HUES64 (cell line): ENCODE measurements around the gene ZNF121.
"Not testable (repeated sequence)": the region's sequence is repeated elsewhere in the genome, so short reads cannot be mapped to it uniquely, and the experiment has no call there.

Experiments used
- H3K27ac ChIP-seq: 2 replicates; pipeline ENCODE4 v1.7.0; 2013; ENCODE audit warnings: low read depth, low read length, inconsistent platforms
- H3K27me3 ChIP-seq: 2 replicates; pipeline ENCODE4 v1.6.1; 2013; ENCODE audit warnings: mild to moderate bottlenecking, low read length; ENCODE audit not compliant: insufficient read depth
- H3K36me3 ChIP-seq: 2 replicates; pipeline ENCODE4 v1.6.1; 2013; ENCODE audit warnings: mild to moderate bottlenecking, low read length; ENCODE audit not compliant: insufficient read depth
- H3K4me1 ChIP-seq: 2 replicates; pipeline ENCODE4 v1.6.1; 2013; ENCODE audit warnings: mild to moderate bottlenecking, low read length, moderate library complexity; ENCODE audit not compliant: insufficient read depth
- H3K4me3 ChIP-seq: 2 replicates; pipeline ENCODE4 v1.5.1; 2013; ENCODE audit warnings: mild to moderate bottlenecking, low read length, moderate library complexity
- H3K9ac ChIP-seq: 2 replicates; pipeline ENCODE4 v1.6.1; 2013; ENCODE audit warnings: mild to moderate bottlenecking, low read depth, low read length
- H3K9me3 ChIP-seq: 2 replicates; pipeline ENCODE4 v1.6.1; 2013; ENCODE audit warnings: low read depth, low read length; ENCODE audit not compliant: insufficient read depth
- WGBS: fragments of 150-250, 120-280 bp; methylation state at CpG from one replicate; pipeline ENCODE4 v1.1.7; 2013; ENCODE audit warnings: missing lambda C conversion rate; 5-methylcytosine and 5-hydroxymethylcytosine counted together

The ZNF121 gene

DNA sequence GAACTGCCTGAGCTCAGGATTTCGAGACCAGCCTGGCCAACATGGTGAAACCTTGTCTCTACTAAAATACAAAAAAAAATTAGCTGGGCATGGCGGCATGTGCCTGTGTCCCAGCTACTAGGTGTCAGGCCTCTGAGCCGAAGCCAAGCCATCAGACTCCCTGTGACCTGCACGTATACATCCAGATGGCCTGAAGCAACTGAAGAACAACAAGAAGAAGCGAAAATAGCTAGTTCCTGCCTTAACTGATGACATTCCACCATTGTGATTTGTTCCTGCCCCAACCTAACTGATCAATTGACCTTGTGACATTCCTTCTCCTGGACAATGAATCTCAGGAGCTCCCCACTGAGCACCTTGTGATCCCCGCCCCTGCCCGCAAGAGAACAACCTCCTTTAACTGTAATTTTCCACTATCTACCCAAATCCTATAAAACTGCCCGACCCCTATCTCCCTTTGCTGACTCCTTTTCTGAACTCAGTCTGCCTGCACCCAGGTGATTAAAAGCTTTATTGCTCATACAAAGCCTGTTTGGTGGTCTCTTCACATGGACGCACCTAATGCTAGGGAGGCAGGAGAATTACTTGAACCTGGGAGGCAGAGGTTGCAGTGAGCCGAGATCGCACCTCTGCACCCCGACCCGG lies 2.1 kb downstream of the ZNF121 start:
- not testable (repeated sequence) for H3K27me3 ChIP-seq, H3K9me3 ChIP-seq
- H3K36me3 ChIP-seq = peaks cover 48% of the 10 kb centered on the region
- H3K4me1 ChIP-seq = peaks cover 24% of the 10 kb centered on the region
- peak overlapping the region; percentile 81 for H3K27ac ChIP-seq
- H3K4me3 ChIP-seq = peak overlapping the region; percentile 99
- 43% methylated on average over 12 of the region's 13 CpGs for WGBS
- peak overlapping the region; percentile 61 for H3K9ac ChIP-seq

DNA sequence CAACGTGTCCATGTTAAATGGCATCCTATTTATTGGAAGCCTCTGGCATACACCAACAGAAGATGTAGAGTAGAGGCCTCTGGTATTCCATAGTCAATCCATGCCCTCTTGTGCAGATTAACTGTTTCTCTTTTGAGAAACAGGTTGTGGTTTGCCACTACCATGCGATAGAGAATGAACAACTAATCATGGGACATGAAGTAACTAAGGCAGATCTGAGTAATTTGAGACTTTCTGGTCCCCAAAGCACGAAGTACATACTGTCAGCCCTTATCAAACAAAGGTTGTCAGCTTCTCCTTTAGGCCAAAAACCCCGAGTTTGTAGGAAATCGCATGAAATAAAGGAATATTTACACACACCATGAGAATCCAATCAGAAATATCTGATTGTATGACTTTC lies 3.6 kb downstream of the ZNF121 start:
- Histone ChIP-seq H3K4me3 (peak overlapping the region; percentile 99), H3K9ac (no peak overlapping the region), H3K27ac (no peak overlapping the region), H3K9me3 (peaks cover 19% of the 10 kb centered on the region), H3K27me3 (no peaks in the 10 kb centered on the region), H3K36me3 (peaks cover 58% of the 10 kb centered on the region), H3K4me1 (peaks cover 24% of the 10 kb centered on the region)
- WGBS = 88% methylated on average over 5 of the region's 5 CpGs

DNA sequence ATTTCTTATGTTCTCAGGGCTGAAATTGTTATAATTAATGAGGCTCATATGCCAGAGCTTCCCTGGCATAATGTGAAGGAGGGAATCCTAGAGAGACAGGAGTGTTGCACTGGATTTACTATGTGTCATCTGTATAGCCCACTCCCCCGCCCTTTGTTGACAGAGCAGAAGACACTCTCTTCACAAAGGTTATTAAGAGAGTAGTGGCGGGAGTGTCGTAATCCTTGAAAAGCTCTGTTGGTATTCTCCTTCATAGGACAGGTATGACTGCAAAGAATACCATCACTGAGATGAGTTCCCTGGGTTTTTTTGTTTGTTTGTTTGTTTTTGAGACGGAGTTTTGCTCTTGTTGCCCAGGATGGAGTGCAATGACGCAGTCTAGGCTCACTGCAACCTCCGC lies 14.0 kb downstream of the ZNF121 start:
- Histone ChIP-seq H3K9ac (no peak overlapping the region), H3K4me1 (no peaks in the 10 kb centered on the region), H3K4me3 (no peak overlapping the region), H3K27ac (no peak overlapping the region), H3K27me3 (no peaks in the 10 kb centered on the region), H3K9me3 (peaks cover 85% of the 10 kb centered on the region), H3K36me3 (peaks cover 92% of the 10 kb centered on the region)
- 97% methylated on average over 6 of the region's 6 CpGs for WGBS

DNA sequence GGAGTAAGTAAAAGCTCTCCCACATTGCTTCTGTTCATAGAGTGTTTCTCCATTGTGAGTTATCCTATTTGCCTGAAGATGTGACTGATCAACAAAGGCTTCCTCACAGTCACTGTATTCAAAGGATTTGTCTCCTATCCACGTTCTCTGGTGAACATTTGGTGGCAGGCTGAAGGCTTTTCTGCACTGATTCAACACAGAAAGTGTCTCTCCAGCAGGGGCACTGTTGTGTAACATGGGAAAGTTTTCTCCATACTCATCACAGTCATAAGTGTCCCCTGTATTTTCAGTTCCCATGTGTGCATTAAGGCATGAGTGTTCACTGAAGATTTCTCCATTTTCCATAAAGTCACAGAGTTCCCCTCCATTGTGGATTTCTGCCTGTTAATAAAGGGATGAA lies 17.6 kb downstream of the ZNF121 start:
- no peaks in the 10 kb centered on the region for H3K4me1 ChIP-seq
- peaks cover 98% of the 10 kb centered on the region for H3K36me3 ChIP-seq
- H3K9ac ChIP-seq = no peak overlapping the region
- H3K27ac ChIP-seq = no peak overlapping the region
- no peaks in the 10 kb centered on the region for H3K27me3 ChIP-seq
- H3K9me3 ChIP-seq = peaks cover 91% of the 10 kb centered on the region
- WGBS = 96% methylated on average over 1 of the region's 1 CpG
- no peak overlapping the region for H3K4me3 ChIP-seq

DNA sequence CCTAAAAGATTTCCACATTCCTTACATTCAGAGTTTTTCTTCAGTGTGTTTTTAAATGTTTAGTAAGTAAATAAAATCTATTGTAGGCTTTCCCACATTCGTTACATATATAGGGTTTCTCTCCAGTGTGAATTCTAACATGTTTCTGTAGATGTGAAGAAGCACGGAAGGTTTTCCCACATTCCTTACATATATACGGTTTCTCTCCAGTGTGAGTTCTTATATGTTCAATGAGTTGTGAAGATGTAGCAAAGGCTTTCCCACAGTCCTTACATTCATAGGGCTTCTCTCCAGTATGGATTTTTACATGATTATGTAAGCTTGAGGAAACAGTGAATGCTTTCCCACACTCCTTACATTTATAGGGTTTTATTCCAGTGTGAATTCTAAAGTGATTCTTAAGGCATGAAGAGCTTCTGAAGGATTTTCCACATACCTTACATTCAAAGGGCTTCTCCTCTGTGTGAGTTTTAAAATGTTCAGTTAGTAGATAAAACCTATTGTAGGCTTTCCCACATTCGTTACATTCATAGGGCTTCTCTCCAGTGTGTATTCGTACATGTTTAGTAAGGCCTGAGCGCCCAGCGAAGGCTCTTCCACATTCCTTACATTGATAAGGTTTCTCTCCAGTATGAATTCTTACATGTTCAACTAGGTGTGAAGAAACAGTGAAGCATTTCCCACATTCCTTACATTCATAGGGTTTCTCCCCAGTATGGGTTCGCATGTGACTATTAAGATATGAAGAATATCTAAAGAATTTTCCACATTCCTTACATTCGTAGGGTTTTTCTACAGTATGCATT lies 18.2 kb downstream of the ZNF121 start:
- Histone ChIP-seq H3K27me3 (no peaks in the 10 kb centered on the region), H3K4me1 (no peaks in the 10 kb centered on the region), H3K36me3 (peaks cover 98% of the 10 kb centered on the region), H3K27ac (no peak overlapping the region), H3K9ac (no peak overlapping the region), H3K9me3 (peaks cover 90% of the 10 kb centered on the region), H3K4me3 (no peak overlapping the region)
- WGBS = 98% methylated on average over 5 of the region's 9 CpGs

DNA sequence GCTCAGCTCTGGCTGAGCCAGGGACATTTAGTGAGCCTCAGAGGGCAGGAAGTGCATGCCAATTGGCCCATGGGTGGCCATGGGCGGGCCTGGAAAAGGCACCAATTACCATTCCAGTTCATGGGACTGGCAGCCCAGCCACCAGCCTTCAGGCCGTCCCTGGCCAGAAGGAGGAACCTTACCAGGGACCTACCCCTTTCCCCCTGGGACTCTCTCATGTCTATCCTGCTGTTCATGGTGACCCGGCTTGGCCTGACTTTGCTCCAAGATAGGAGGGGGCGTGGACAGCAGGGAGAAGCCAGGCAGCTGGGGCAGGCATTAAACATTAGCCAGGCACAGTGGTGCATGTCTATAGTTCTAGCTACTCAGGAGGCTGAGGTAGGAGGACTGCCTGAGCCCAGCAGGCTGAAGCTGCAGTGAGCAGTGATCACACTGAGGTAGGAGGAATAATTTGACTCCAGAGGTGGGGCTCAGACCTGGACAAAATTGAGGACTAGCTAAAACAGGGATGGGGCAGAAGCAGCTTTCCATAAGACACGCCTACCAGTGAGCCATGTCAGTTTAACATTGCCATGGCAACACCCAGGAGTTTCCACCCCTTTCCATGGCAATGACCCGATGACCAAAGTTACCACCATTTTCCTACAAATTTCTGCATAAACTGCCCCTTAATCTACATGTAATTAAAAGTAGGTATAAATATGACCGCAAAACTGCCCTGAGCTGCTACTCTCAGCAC lies 31.6 kb downstream of the ZNF121 start:
- Histone ChIP-seq H3K9me3 (peaks cover 15% of the 10 kb centered on the region; the same call in 1 of the 2 replicates), H3K27me3 (no peaks in the 10 kb centered on the region), H3K36me3 (no peaks in the 10 kb centered on the region), H3K4me1 (no peaks in the 10 kb centered on the region), H3K4me3 (no peak overlapping the region), H3K27ac (no peak overlapping the region), H3K9ac (no peak overlapping the region)
- WGBS = 90% methylated on average over 7 of the region's 7 CpGs

DNA sequence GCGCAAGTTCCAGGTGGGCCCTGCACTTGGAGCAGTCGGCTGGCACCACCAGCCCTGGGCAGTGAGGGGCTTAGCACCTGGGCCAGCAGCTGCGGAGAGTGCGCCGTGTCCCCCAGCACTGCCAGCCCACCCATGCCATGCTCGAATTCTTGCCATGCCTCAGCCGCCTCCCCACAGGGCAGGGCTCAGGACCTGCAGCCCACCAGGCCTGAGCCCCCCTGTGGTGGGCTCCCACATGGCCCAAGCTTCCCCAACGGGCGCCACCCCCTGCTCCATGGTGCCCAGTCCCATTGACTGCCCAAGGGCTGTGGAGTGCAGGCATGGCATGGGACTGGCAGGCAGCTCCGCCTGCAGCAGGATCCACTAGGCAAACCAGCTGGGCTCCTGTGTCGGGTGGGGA lies 36.4 kb downstream of the ZNF121 start:
- no peak overlapping the region for H3K4me3 ChIP-seq
- 93% methylated on average over 11 of the region's 11 CpGs for WGBS
- no peaks in the 10 kb centered on the region for H3K27me3 ChIP-seq
- no peak overlapping the region for H3K27ac ChIP-seq
- no peak overlapping the region for H3K9ac ChIP-seq
- H3K4me1 ChIP-seq = no peaks in the 10 kb centered on the region
- no peaks in the 10 kb centered on the region for H3K36me3 ChIP-seq
- H3K9me3 ChIP-seq = peaks cover 23% of the 10 kb centered on the region

DNA sequence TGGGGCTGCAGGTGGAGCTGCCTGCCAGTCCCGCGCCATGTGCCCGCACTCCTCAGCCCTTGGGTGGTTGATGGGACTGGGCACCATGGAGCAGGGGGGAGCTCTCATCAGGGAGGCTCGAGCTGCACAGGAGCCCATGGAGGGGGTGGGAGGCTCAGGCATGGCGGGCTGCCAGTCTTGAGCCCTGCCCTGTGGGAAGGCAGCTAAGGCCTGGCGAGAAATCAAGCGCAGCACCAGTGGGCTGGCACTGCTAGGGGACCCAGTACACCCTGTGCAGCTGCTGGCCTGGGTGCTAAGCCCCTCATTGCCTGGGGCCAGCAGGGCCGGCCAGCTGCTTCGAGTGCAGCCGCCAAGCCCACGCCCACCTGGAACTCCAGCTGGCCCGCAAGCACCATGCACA lies 43.0 kb downstream of the ZNF121 start:
- H3K36me3 ChIP-seq, H3K4me1 ChIP-seq, H3K27me3 ChIP-seq, H3K27ac ChIP-seq, H3K9ac ChIP-seq, H3K4me3 ChIP-seq: not testable (repeated sequence)
- 93% methylated on average over 12 of the region's 12 CpGs for WGBS
- H3K9me3 ChIP-seq = peaks cover 15% of the 10 kb centered on the region

DNA sequence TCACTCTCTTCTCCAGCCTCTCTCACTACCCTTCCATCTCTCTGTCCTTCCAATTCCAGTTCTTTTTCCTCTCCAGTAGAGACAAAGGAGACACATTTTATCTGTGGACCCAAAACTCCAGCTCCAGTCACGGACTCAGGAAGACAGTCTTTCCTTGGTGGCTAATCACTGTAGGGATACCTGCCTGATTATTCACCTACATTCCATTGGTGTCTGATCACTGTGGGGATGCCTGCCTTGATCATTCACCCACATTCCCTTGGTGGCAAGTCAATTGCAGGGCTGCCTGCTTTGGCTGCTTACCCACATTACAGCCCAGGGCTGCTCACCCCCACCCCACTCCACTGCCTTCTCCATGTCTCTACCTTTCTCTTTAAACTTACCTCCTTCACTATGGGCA lies 44.4 kb downstream of the ZNF121 start:
- peaks cover 20% of the 10 kb centered on the region for H3K36me3 ChIP-seq
- not testable (repeated sequence) for H3K4me3 ChIP-seq, H3K9ac ChIP-seq, H3K4me1 ChIP-seq, H3K27me3 ChIP-seq, H3K27ac ChIP-seq
- H3K9me3 ChIP-seq = peaks cover 26% of the 10 kb centered on the region
- 96% methylated on average over 1 of the region's 1 CpG for WGBS

DNA sequence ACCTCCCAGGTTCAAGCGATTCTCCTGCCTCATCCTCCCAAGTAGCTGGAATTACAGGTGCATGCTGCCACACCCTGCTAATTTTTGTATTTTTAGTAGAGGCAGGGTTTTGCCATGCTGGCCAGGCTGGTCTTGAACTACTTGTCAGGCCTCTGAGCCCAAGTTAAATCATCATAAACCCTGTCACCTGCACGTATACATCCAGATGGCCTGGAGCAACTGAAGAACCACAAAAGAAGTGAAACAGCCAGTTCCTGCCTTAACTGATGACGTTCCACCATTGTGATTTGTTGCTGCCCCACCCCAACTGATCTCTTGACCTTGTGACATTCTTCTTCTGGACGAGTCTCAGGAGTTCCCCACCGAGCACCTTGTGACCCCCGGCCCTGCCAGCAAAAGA lies 45.1 kb downstream of the ZNF121 start:
- 84% methylated on average over 6 of the region's 6 CpGs for WGBS
- Histone ChIP-seq H3K4me3 (peak overlapping the region; percentile 92), H3K9me3 (peaks cover 33% of the 10 kb centered on the region), H3K36me3 (peaks cover 27% of the 10 kb centered on the region), H3K9ac (peak overlapping the region; percentile 83; the same call in 1 of the 2 replicates)
- H3K27ac ChIP-seq, H3K4me1 ChIP-seq, H3K27me3 ChIP-seq: not testable (repeated sequence)
